ENCODE measurements around the gene NME3.

GRCh38 chr16:1820946-1821290, 49.6 kb upstream of the NME3 start:
- TF ChIP-seq CTCF (IDR thresholded peaks at IDR 0.05) (no peak), POLR2A (IDR thresholded peaks at IDR 0.05) (no peak)

All from Peyer's patch (tissue), 4 donors.